Astrocyte (in vitro differentiated cells and primary cell): ENCODE measurements around the gene PYY.

Source experiments
- CTCF ChIP-seq: IDR thresholded peaks from 2 replicates; pipeline ENCODE4 v1.5.1; 2011; ENCODE audit warnings: low read depth, mild to moderate bottlenecking, inconsistent platforms, low read length, moderate library complexity; ENCODE audit not compliant: insufficient read depth
- EZH2 ChIP-seq: IDR thresholded peaks from 2 replicates; pipeline ENCODE4 v1.6.1; 2012; ENCODE audit warnings: mild to moderate bottlenecking, low read length, inconsistent platforms; ENCODE audit not compliant: insufficient read depth

GRCh38 chr17:43983196-43983514, 29.4 kb upstream of the PYY start:
- TF ChIP-seq CTCF, result no peak
- TF ChIP-seq EZH2, result no peak
